CD4-positive, CD25-positive, alpha-beta regulatory T cell (primary cell): ENCODE measurements around the gene CLMP. TPM values are rescaled to one million over a fixed set of nuclear protein-coding genes. Genes with fewer than 3 reads are reported as not detected.
"Not testable (repeated sequence)": the region's sequence is repeated elsewhere in the genome, so short reads cannot be mapped to it uniquely, and the experiment has no call there.

Experiments used
- ATAC-seq, 2 donors: fragments of 150-1000 bp; cut with Tn5 transposase; one replicate each; pipeline ENCODE4 v1.10.0; 2021; ENCODE audit warnings: low read depth in 2 of 2, moderate number of reproducible peaks in 2 of 2, moderate library complexity in 1 of 2
- DNase-seq, 3 donors: peaks; one replicate each; pipeline versions ENCODE4 v3.0.0 to v3.0.0-alpha.2; 2012 to 2022; ENCODE audit warnings: mixed read lengths in 1 of 3
- H3K27ac ChIP-seq: one replicate; pipeline ENCODE4 v1.7.0; 2013; ENCODE audit warnings: mild to moderate bottlenecking, low read length; ENCODE audit not compliant: insufficient read depth, poor library complexity, severe bottlenecking
- H3K27me3 ChIP-seq: one replicate; pipeline ENCODE4 v1.7.0; 2013; ENCODE audit warnings: low read length; ENCODE audit not compliant: control insufficient read depth, insufficient read depth
- H3K36me3 ChIP-seq: one replicate; pipeline ENCODE4 v1.7.0; 2013; ENCODE audit warnings: mild to moderate bottlenecking, low read length, moderate library complexity; ENCODE audit not compliant: control insufficient read depth, insufficient read depth
- H3K4me1 ChIP-seq: 2 replicates; pipeline ENCODE4 v1.7.0; 2013; ENCODE audit warnings: mild to moderate bottlenecking, low read length; ENCODE audit not compliant: insufficient read depth, control insufficient read depth, poor library complexity, severe bottlenecking
- H3K4me3 ChIP-seq: one replicate; pipeline ENCODE4 v1.7.0; 2013; ENCODE audit warnings: low read depth, mild to moderate bottlenecking, low read length, moderate library complexity
- H3K9me3 ChIP-seq, 2 experiments: 1 replicate in 1 of 2; 2 replicates in 1 of 2; pipeline ENCODE4 v1.7.0; 2013; ENCODE audit warnings: low read length in 2 of 2, mild to moderate bottlenecking in 1 of 2, moderate library complexity in 1 of 2; ENCODE audit not compliant: control insufficient read depth in 2 of 2
- H3K27ac Mint-ChIP-seq, 3 donors: one replicate each; pipeline ENCODE4 v1.8.0; 2020 to 2022; ENCODE audit warnings: mild to moderate bottlenecking in 3 of 3, mixed read lengths in 3 of 3, moderate library complexity in 2 of 3
- H3K27me3 Mint-ChIP-seq: one replicate; pipeline ENCODE4 v1.8.0; 2022; ENCODE audit warnings: mild to moderate bottlenecking, mixed read lengths
- H3K36me3 Mint-ChIP-seq: one replicate; pipeline ENCODE4 v1.8.0; 2020; ENCODE audit warnings: mixed read lengths
- H3K4me1 Mint-ChIP-seq, 4 donors: one replicate each; pipeline ENCODE4 v1.8.0; 2020 to 2022; ENCODE audit warnings: mixed read lengths in 4 of 4, mild to moderate bottlenecking in 1 of 4
- H3K4me3 Mint-ChIP-seq, 4 donors: one replicate each; pipeline ENCODE4 v1.8.0; 2020 to 2022; ENCODE audit warnings: mild to moderate bottlenecking in 4 of 4, mixed read lengths in 4 of 4, moderate library complexity in 3 of 4
- H3K9me3 Mint-ChIP-seq, 7 donors: one replicate each; pipeline ENCODE4 v1.8.0; 2020 to 2022; ENCODE audit warnings: mixed read lengths in 7 of 7, mild to moderate bottlenecking in 3 of 7, moderate library complexity in 2 of 7
- polyA plus RNA-seq, 4 donors: library from polyadenylated mRNA; unstranded; fragments of 300-500 nt; fragmentation: Illumina TruSeq; gene quantifications; one replicate each; pipeline ENCODE4 v1.2.3, GENCODE V29; 2021
- total RNA-seq: library from RNA; stranded (reverse); gene quantifications from one replicate; pipeline ENCODE4 v1.2.3, GENCODE V29; 2022

The CLMP gene
- total and polyA plus RNA-seq, 5 donors from 2014 or later = 0.05 to 0.23 (median 0.11) TPM

- Histone ChIP-seq H3K27ac (peak overlapping the region; percentile 14), H3K4me3 (no peak overlapping the region), H3K36me3 (no peaks in the 10 kb centered on the region), H3K4me1 (peaks cover 15% of the 10 kb centered on the region), H3K27me3 (no peaks in the 10 kb centered on the region), H3K9me3 (no peaks in the 10 kb centered on the region)
- peak overlapping the region in 2 of 4 donors; percentile 59 to 61 for H3K4me3 Mint-ChIP-seq
- peaks cover 17 to 36% (median 24%) of the 10 kb centered on the region in 4 donors for H3K4me1 Mint-ChIP-seq
- DNase-seq = no peak
- H3K9me3 Mint-ChIP-seq = no peaks in the 10 kb centered on the region
- peak overlapping the region; percentile 72 to 92 (median 89) for H3K27ac Mint-ChIP-seq
- no peaks in the 10 kb centered on the region for H3K27me3 Mint-ChIP-seq
- ATAC-seq = no peak
- H3K36me3 Mint-ChIP-seq = peaks cover 7% of the 10 kb centered on the region
Observed at GRCh38 chr11:123100379-123101085, 94.5 kb downstream of the CLMP start.

DNA sequence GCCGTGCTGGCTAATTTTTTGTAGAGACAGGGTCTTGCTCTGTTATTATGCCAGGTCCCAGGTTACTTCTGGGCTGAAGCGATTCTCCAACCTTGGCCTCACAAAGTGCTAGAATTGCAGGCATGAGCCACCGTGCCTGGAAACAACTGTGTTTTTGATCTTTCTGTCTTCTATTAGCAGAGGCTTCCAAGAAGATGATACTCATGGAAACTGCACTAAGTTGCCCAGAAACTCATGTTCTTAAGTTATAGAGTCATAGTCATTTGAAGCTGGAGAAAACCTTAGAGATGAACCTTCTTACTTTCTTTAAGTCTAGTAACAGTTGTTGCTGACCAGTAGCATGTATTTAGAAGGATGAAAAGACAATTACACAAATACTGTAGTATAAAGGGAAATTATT lies 96.1 kb downstream of the CLMP start:
- Histone ChIP-seq H3K36me3 (no peaks in the 10 kb centered on the region), H3K27me3 (no peaks in the 10 kb centered on the region), H3K4me1 (peaks cover 15% of the 10 kb centered on the region), H3K27ac (no peak overlapping the region), H3K9me3 (no peaks in the 10 kb centered on the region), H3K4me3 (no peak overlapping the region)
- Mint-ChIP-seq H3K27me3 (no peaks in the 10 kb centered on the region), H3K36me3 (peaks cover 7% of the 10 kb centered on the region), H3K4me1 (peaks cover 17 to 31% (median 24%) of the 10 kb centered on the region in 4 donors), H3K27ac (no peak overlapping the region), H3K9me3 (no peaks in the 10 kb centered on the region), H3K4me3 (peak overlapping the region in 1 of 4 donors; percentile 43)
- ATAC-seq = no peak
- no peak for DNase-seq

GRCh38 chr11:123093739-123094138 lies 101.3 kb downstream of the CLMP start:
- Histone ChIP-seq H3K27me3 (no peaks in the 10 kb centered on the region), H3K4me1 (peaks cover under 1% of the 10 kb centered on the region), H3K4me3 (no peak overlapping the region), H3K9me3 (no peaks in the 10 kb centered on the region), H3K36me3 (no peaks in the 10 kb centered on the region), H3K27ac (no peak overlapping the region)
- DNase-seq = no peak
- H3K9me3 Mint-ChIP-seq = no peaks in the 10 kb centered on the region
- ATAC-seq = no peak
- H3K4me3 Mint-ChIP-seq = no peak overlapping the region
- peaks cover 0 to 19% (median 4%) of the 10 kb centered on the region in 4 donors for H3K4me1 Mint-ChIP-seq
- peaks cover 7% of the 10 kb centered on the region for H3K36me3 Mint-ChIP-seq
- H3K27me3 Mint-ChIP-seq = no peaks in the 10 kb centered on the region
- H3K27ac Mint-ChIP-seq = no peak overlapping the region

- no peaks in the 10 kb centered on the region for H3K27me3 Mint-ChIP-seq
- Histone ChIP-seq H3K36me3 (no peaks in the 10 kb centered on the region), H3K27me3 (no peaks in the 10 kb centered on the region), H3K4me3 (no peak overlapping the region), H3K4me1 (peaks cover 23% of the 10 kb centered on the region), H3K9me3 (no peaks in the 10 kb centered on the region), H3K27ac (no peak overlapping the region)
- H3K9me3 Mint-ChIP-seq = no peaks in the 10 kb centered on the region
- peak overlapping the region in 1 of 4 donors; percentile 4 for H3K4me3 Mint-ChIP-seq
- no peaks in the 10 kb centered on the region for H3K36me3 Mint-ChIP-seq
- peaks cover 6 to 38% (median 15%) of the 10 kb centered on the region in 4 donors for H3K4me1 Mint-ChIP-seq
- DNase-seq (no peak), ATAC-seq (no peak)
- peak overlapping the region in 2 of 3 donors; percentile 81 to 85 for H3K27ac Mint-ChIP-seq
Observed at GRCh38 chr11:123091506-123091905, 103.5 kb downstream of the CLMP start.

DNA sequence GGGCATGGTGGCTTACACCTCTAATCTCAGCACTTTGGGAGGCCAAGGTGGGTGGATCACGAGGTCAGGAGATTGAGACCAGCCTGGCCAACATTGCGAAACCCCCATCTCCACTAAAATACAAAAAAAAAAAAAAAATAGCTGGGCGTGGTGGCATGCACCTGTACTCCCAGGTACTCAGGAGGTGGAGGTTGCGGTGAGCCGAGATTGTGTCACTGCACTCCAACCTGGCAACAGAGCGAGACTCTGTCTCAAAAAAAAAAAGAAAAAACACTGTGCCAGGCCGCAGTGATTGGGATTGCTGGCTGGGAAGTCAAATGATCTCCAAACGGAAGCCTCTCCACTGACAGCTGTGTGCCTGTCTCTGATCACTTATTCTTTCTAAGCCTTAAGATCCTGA lies 104.9 kb downstream of the CLMP start:
- Mint-ChIP-seq H3K4me1 (peaks cover 8 to 51% (median 21%) of the 10 kb centered on the region in 4 donors), H3K27ac (peak overlapping the region; percentile 79 to 85 (median 81))
- not testable (repeated sequence) for ATAC-seq, H3K27ac ChIP-seq, DNase-seq, H3K4me3 ChIP-seq, H3K27me3 ChIP-seq, H3K36me3 ChIP-seq, H3K4me3 Mint-ChIP-seq, H3K27me3 Mint-ChIP-seq, H3K9me3 ChIP-seq, H3K36me3 Mint-ChIP-seq, H3K9me3 Mint-ChIP-seq
- peaks cover 30% of the 10 kb centered on the region for H3K4me1 ChIP-seq

GRCh38 chr11:123088896-123089295 lies 106.2 kb downstream of the CLMP start:
- not testable (repeated sequence) for H3K36me3 ChIP-seq, H3K36me3 Mint-ChIP-seq, H3K9me3 ChIP-seq, H3K9me3 Mint-ChIP-seq, ATAC-seq, H3K27me3 Mint-ChIP-seq, H3K27ac ChIP-seq, H3K4me3 ChIP-seq, H3K27me3 ChIP-seq, DNase-seq
- Mint-ChIP-seq H3K4me3 (peak overlapping the region in 2 of 4 donors; percentile 21 to 46), H3K4me1 (peaks cover 10 to 59% (median 21%) of the 10 kb centered on the region in 4 donors), H3K27ac (peak overlapping the region; percentile 94 to 98 (median 95))
- H3K4me1 ChIP-seq = peaks cover 30% of the 10 kb centered on the region

DNA sequence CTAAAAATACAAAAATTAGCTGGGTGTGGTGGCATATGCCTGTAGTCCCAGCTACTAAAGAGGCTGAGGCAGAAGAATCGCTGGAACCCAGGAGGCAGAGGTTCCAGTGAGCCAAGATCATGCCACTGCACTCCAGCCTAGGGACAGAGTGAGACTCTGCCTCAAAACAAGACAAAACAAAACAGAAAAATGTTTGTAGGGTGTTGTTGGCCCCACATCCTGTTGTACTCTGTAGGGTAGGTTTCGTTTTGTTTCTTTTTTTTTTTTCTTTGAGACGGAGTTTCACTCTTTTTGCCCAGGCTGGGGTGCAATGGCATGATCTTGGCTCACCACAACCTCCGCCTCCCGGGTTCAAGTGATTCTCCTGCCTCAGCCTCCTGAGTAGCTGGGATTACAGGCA lies 107.4 kb downstream of the CLMP start:
- peak overlapping the region; percentile 94 to 98 (median 95) for H3K27ac Mint-ChIP-seq
- not testable (repeated sequence) for H3K36me3 Mint-ChIP-seq, H3K27me3 ChIP-seq, H3K27me3 Mint-ChIP-seq, H3K9me3 Mint-ChIP-seq, H3K9me3 ChIP-seq, H3K36me3 ChIP-seq
- peaks cover 21 to 71% (median 32%) of the 10 kb centered on the region in 4 donors for H3K4me1 Mint-ChIP-seq
- DNase-seq (peak in 2 of 3 donors; percentile 66 to 85), ATAC-seq (peak; percentile 90 to 93)
- H3K27ac ChIP-seq = peak overlapping the region; percentile 75
- H3K4me1 ChIP-seq = peaks cover 40% of the 10 kb centered on the region
- H3K4me3 ChIP-seq = peak overlapping the region; percentile 44
- H3K4me3 Mint-ChIP-seq = peak overlapping the region; percentile 81 to 89 (median 84)

DNA sequence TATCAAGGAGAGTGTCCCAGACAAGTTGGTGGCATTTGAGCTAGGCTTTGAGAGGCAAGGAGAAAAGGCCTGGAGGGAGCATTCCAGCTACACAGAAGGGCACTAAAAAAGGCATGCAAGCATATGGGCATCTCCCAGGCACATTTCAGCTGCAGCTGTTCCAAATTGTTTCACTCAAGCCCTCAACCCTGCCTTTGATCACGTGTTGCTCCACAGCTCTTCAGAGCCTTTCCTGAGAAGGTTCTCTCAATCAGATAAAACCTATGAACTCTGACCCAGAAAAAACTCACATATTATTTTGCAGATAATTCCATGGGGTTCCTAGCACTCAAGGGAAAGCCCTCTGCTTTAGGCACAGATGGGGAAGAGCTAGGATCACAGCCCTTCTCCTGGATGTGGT lies 108.7 kb downstream of the CLMP start:
- Histone ChIP-seq H3K27ac (peak overlapping the region; percentile 55), H3K4me3 (peak overlapping the region; percentile 57), H3K27me3 (no peaks in the 10 kb centered on the region), H3K4me1 (peaks cover 41% of the 10 kb centered on the region), H3K36me3 (no peaks in the 10 kb centered on the region), H3K9me3 (no peaks in the 10 kb centered on the region)
- Mint-ChIP-seq H3K4me1 (peaks cover 24 to 73% (median 37%) of the 10 kb centered on the region in 4 donors), H3K36me3 (peaks cover 3% of the 10 kb centered on the region), H3K9me3 (peaks cover 0 to 2% (median 0%) of the 10 kb centered on the region in 7 donors), H3K27ac (peak overlapping the region; percentile 76 to 98 (median 94)), H3K27me3 (no peaks in the 10 kb centered on the region), H3K4me3 (peak overlapping the region; percentile 39 to 70 (median 68))
- DNase-seq (peak in 1 of 3 donors; percentile 44), ATAC-seq (no peak)
